AG20443 (cell line): ENCODE measurements around the gene CNKSR3.

Experiments used
- DNase-seq: peaks from one replicate; pipeline ENCODE4 v3.0.0; 2012; ENCODE audit warnings: low spot score, mixed read lengths

CNKSR3 gene

GRCh38 chr6:154453329-154453728 is 57.2 kb downstream of the CNKSR3 start:
- DNase-seq = no peak

- no peak for DNase-seq
These were observed 60.0 kb downstream of the CNKSR3 start for GRCh38 chr6:154450498-154450897.

GRCh38 chr6:154448448-154449096 is 61.9 kb downstream of the CNKSR3 start:
- peak; percentile 85 for DNase-seq

DNA sequence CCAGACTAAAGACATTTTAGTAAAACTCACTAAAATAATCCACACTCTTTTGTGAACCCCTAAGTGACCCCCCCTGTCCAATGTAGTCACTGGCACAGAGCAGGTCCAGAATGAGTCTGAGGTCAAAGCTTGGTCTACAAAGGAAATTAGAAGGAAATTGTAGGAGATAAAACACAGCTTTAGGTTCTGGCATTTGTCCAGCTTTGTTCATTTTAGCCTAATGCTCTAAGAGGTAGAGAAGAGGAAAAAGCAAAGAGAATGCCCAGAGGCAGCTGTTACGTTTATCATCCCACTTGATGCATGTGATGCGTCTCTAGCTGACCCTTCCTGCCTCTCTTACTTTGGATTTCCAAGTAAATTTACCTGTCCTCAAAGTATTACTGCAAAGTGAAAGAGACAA is 62.5 kb downstream of the CNKSR3 start:
- DNase-seq = no peak

DNA sequence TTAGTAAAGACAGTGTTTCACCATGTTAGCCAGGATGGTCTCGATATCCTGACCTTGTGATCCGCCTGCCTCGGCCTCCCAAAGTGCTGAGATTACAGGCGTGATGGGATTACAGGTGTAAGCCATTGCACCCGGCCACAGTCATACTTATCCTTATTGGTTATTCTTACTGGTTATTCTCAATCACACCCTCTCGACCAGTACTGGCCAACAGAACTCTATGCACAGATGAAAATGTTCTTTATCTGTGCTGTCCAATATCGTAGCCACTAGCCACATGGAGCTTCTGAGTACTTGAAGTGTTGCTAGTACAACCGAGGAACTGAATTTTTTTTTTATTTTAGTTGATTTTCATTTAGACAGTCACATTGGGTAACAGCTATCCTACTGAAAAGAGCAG is 63.5 kb downstream of the CNKSR3 start:
- no peak for DNase-seq

GRCh38 chr6:154445417-154445816 is 65.1 kb downstream of the CNKSR3 start:
- DNase-seq = no peak

DNA sequence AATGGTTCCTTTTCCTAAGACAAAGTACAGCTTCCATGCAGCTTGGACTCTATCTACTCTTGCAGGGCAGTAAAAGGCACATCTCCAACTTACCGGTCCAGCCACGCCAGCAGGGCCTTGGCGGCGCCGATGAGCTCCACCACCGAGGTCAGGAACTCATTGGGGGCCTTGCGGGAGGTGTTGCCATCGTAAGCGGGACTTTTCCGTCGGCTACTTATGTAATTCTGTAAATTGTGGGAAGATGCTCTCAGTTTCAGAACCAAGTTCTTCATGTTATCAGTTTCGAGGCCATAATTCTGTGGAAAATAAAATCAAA is 68.5 kb downstream of the CNKSR3 start:
- DNase-seq = no peak

DNA sequence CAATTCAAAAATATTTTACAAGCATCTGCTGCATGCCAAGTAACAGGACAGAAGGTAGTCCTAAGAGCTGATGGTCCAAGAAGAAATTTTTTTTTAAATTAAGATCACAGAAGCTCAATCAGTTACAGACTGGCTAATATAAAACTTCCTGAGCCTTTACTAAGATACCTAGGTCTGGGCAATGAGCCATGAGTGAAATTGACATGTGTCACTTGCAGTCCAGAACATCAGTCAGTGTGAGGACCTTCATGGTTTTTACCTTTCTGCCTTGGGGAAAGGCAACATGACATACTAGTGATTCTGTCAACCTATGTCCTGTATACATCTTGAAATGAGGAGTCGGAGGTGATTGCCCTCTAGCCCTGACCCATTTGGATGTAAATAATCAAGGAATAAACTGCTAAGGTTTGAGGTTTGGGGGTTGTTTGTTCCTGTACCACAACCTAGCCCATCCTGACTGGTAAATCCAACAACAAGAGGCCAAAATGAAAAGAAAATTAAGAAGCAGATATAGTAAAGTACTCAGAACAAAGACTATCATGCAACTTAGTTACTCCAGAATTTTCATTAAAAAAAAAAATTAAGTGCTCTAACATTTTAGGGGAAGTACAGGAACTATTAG is 70.0 kb downstream of the CNKSR3 start:
- no peak for DNase-seq

GRCh38 chr6:154440022-154440421 is 70.5 kb downstream of the CNKSR3 start:
- no peak for DNase-seq

GRCh38 chr6:154438882-154439415 is 71.5 kb downstream of the CNKSR3 start:
- DNase-seq = no peak

- DNase-seq = no peak
These were observed 75.0 kb downstream of the CNKSR3 start for GRCh38 chr6:154435400-154435945.

GRCh38 chr6:154434662-154435061 is 75.8 kb downstream of the CNKSR3 start:
- DNase-seq = no peak

- no peak for DNase-seq
These were observed 76.8 kb downstream of the CNKSR3 start for GRCh38 chr6:154433477-154434241.

GRCh38 chr6:154432533-154433476 is 77.7 kb downstream of the CNKSR3 start:
- DNase-seq = no peak

GRCh38 chr6:154430481-154430919 is 80.0 kb downstream of the CNKSR3 start:
- no peak for DNase-seq

DNA sequence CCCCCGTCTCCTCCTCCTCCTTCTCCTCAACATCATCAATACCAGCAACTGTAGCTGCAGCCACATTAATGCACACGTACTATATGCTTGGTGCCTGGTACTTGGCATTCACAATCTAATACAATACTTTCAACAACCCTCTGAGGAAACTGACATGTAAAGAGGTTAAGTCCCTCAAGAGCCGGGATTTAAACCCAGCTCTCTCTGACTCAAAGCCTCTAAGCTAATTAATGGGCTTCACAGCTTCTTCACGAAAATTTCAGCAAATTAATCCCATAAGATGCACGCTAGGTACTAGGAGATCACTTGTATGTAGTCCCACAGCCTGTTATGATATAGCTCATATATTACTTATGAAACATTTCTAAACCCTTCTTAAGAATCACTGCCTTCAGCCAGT is 80.8 kb downstream of the CNKSR3 start:
- no peak for DNase-seq

GRCh38 chr6:154428897-154429296 is 81.6 kb downstream of the CNKSR3 start:
- peak; percentile 34 for DNase-seq

DNA sequence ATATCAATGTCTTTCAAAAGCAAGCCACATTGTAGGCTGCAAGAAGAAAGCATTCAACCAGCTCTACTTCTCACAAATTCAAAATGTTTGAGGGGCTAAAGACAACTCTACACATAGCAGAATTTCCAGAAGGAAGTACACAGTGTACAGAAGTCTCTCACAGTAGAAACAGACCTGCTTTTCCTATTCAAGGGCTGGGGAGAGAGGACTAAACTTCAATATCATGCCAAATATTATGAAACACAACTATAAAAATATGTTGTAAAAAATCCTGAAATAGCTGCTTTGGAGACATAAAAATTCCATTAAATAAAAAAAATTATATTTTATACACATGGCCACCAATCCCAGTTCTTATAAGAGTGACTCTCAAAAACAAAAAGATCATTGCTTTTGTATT is 83.0 kb downstream of the CNKSR3 start:
- peak; percentile 16 for DNase-seq

GRCh38 chr6:154426997-154427396 is 83.5 kb downstream of the CNKSR3 start:
- DNase-seq = no peak

DNA sequence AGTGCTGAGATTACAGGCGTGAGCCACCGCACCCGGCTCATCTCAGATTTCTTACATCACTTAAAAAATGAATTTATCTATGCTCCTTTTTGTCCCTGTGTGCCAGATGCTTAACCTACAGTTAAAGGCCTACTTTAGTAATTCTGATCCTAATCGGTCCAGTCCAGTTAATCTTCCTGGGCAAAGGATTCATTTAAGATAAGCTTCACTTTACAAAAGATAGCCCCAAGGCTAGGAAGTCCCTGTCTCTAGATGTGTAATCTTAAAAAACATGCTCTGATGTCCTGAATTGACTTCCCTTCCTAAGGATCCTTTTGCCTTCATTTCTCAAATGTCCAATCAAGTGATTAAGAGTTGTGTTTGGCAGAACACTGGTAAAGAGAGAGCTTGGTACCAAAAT is 85.5 kb downstream of the CNKSR3 start:
- no peak for DNase-seq

GRCh38 chr6:154414021-154414813 is 96.3 kb downstream of the CNKSR3 start:
- DNase-seq = no peak
